ENCODE data around the gene VRK3.

Gene VRK3

DNA sequence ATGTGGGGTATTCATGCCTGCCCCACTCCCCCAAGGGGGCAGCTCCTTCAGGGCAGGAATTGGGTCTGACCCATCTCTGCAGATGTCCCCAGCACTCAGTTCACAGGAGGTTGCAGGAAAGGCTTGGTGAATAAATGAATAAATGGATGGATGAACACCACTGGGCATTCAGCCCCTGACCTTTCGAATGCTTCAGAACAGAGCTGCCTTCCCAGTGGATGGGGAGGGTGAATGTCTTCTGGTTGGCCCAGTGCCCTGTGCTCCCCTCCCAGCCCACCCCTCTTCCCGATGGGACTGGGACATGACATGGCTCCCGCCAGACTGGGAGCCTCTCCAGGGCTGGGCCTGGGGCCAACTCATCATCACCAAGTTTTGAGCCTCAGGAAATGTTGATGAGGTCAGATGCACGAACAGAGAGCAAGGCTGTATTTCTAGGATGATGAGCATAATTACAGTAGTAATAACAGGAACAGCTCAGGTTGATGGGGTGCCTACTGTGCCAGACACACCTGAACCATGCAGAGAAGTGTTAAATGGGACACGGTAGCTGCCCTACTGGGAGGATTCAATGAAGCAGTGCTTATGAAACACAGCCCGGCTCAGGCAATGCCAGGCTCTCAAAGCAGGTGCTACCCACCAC, 25.7 kb downstream of the VRK3 start:
- no peak overlapping the region for H3K9ac ChIP-seq (ENCODE audit: low read depth in 1 of 2, low read length in 2 of 2)
- peaks cover 2 to 4% of the 10 kb centered on the region in 2 donors for H3K4me1 ChIP-seq (ENCODE audit: control insufficient read depth in 2 of 2, insufficient read depth in 2 of 2, low read length in 2 of 2)
- H3K4me3 ChIP-seq (ENCODE audit: low read length in 2 of 2), result no peak overlapping the region
- H3K27me3 ChIP-seq (ENCODE audit: control insufficient read depth in 2 of 2, insufficient read depth in 2 of 2, low read length in 2 of 2), result no peaks in the 10 kb centered on the region
- H3K9me3 ChIP-seq (ENCODE audit: control insufficient read depth in 2 of 2, low read length in 2 of 2), result no peaks in the 10 kb centered on the region
- peaks cover 50 to 68% of the 10 kb centered on the region in 2 donors for H3K36me3 ChIP-seq (ENCODE audit: control insufficient read depth in 2 of 2, insufficient read depth in 2 of 2, low read length in 2 of 2)
- H3K27ac ChIP-seq (ENCODE audit: low read depth in 2 of 2, low read length in 2 of 2), result no peak overlapping the region

DNA sequence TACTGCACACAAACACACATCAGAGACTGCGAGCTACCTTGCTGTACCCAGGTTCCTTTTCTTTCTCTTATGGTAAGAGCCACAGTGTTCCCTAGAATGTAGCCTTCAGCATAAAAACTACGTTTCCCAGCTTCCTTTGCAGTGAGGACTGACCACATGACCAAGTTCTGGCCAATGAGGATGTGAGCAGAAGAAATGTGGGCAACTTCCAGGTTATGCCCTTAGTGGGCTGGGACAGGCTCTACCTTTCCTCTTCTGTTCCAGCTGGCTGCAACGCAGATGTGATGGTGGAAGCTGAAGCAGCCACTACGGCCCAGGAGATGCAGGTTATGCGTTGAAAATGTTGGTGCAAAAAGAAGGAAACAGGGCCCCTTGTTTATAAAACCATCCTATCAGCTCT, 27.5 kb downstream of the VRK3 start:
- Histone ChIP-seq H3K27me3 (ENCODE audit: control insufficient read depth in 2 of 2, insufficient read depth in 2 of 2, low read length in 2 of 2) (no peaks in the 10 kb centered on the region), H3K4me3 (ENCODE audit: low read length in 2 of 2) (no peak overlapping the region), H3K9me3 (ENCODE audit: control insufficient read depth in 2 of 2, low read length in 2 of 2) (no peaks in the 10 kb centered on the region), H3K36me3 (ENCODE audit: control insufficient read depth in 2 of 2, insufficient read depth in 2 of 2, low read length in 2 of 2) (peaks cover 45 to 74% of the 10 kb centered on the region in 2 donors), H3K9ac (ENCODE audit: low read depth in 1 of 2, low read length in 2 of 2) (no peak overlapping the region), H3K4me1 (ENCODE audit: control insufficient read depth in 2 of 2, insufficient read depth in 2 of 2, low read length in 2 of 2) (no peaks in the 10 kb centered on the region), H3K27ac (ENCODE audit: low read depth in 2 of 2, low read length in 2 of 2) (no peak overlapping the region)

DNA sequence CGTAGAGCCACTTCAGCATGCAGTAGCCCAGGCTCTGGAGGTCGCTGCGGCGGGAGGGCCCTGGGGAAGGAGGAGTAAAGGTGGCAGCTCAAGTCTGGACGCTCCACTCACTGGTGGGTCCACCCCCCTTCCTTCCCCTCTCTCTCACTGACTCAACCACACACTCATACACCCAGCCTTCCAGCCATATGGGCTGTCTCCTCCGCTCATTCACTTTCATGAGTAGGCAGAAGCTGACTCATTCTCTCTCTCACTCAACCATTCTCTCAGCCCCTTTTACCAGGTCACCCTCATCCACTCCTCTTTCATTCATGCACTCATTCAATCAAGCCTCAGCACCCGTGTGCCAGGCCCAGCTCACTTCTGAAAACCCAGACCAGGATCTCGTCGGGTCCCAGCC, 36.7 kb downstream of the VRK3 start:
- H3K4me1 ChIP-seq (ENCODE audit: control insufficient read depth in 2 of 2, insufficient read depth in 2 of 2, low read length in 2 of 2), result no peaks in the 10 kb centered on the region
- no peak overlapping the region for H3K27ac ChIP-seq (ENCODE audit: low read depth in 2 of 2, low read length in 2 of 2)
- no peak overlapping the region for H3K9ac ChIP-seq (ENCODE audit: low read depth in 1 of 2, low read length in 2 of 2)
- no peaks in the 10 kb centered on the region for H3K9me3 ChIP-seq (ENCODE audit: control insufficient read depth in 2 of 2, low read length in 2 of 2)
- peaks cover 42 to 65% of the 10 kb centered on the region in 2 donors for H3K36me3 ChIP-seq (ENCODE audit: control insufficient read depth in 2 of 2, insufficient read depth in 2 of 2, low read length in 2 of 2)
- no peaks in the 10 kb centered on the region for H3K27me3 ChIP-seq (ENCODE audit: control insufficient read depth in 2 of 2, insufficient read depth in 2 of 2, low read length in 2 of 2)
- H3K4me3 ChIP-seq (ENCODE audit: low read length in 2 of 2), result no peak overlapping the region

DNA sequence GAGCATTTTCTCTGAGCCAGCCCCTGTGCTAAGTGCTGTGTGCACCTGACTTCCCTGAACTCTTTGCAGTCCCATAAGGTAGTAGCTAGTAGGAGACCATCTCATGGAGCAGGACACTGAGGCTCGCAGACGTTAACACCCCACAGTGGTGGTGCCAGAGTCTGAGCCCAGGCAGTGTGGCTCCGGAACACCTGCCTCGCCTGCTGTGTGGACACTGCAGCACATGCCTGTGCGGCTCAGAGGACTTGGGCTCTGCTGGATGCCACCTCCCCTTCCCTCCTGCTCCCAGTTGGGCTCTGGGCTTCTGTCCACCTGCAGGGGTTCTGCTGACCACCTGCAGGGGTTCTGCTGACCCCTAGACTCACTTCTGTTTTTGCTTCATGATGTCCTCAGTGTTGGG, 37.2 kb downstream of the VRK3 start:
- H3K4me3 ChIP-seq (ENCODE audit: low read length in 2 of 2), result no peak overlapping the region

DNA sequence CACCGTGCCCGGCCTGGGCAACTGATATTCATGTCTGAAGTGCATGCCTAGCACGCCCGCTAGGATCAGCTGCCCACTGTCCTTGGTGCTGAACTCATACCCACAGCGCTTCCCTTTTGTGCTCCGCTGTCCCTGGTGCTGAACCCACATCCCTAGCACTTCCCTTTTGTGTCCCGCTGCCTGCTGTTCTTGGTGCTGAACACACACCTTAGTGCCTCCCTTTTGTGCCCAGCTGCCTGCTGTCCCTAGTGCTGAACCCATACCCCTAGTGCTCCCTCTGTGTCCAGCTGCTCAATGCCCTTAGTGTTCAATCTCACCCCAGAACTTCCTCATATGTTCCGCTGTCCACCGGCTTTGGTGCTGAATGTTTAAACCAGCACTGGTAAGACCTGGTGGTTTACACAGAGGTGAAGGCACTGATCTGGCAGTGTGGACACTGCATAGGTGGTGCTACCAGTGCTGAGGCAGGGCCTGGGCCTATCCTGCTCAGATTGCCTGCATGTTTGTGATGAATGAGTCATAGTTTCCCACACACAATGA, 37.9 kb downstream of the VRK3 start:
- no peak overlapping the region for H3K4me3 ChIP-seq (ENCODE audit: low read length in 2 of 2)
- H3K9ac ChIP-seq (ENCODE audit: low read depth in 1 of 2, low read length in 2 of 2), result no peak overlapping the region
- H3K27ac ChIP-seq (ENCODE audit: low read depth in 2 of 2, low read length in 2 of 2), result no peak overlapping the region
- H3K27me3 ChIP-seq (ENCODE audit: control insufficient read depth in 2 of 2, insufficient read depth in 2 of 2, low read length in 2 of 2), result no peaks in the 10 kb centered on the region
- H3K36me3 ChIP-seq (ENCODE audit: control insufficient read depth in 2 of 2, insufficient read depth in 2 of 2, low read length in 2 of 2), result peaks cover 36 to 56% of the 10 kb centered on the region in 2 donors
- no peaks in the 10 kb centered on the region for H3K4me1 ChIP-seq (ENCODE audit: control insufficient read depth in 2 of 2, insufficient read depth in 2 of 2, low read length in 2 of 2)
- H3K9me3 ChIP-seq (ENCODE audit: control insufficient read depth in 2 of 2, low read length in 2 of 2), result no peaks in the 10 kb centered on the region

More for the DNA sequence above, 37.2 kb downstream of the VRK3 start:
- peaks cover 41 to 62% of the 10 kb centered on the region in 2 donors for H3K36me3 ChIP-seq (ENCODE audit: control insufficient read depth in 2 of 2, insufficient read depth in 2 of 2, low read length in 2 of 2)
- H3K27me3 ChIP-seq (ENCODE audit: control insufficient read depth in 2 of 2, insufficient read depth in 2 of 2, low read length in 2 of 2), result no peaks in the 10 kb centered on the region
- no peak overlapping the region for H3K9ac ChIP-seq (ENCODE audit: low read depth in 1 of 2, low read length in 2 of 2)
- H3K27ac ChIP-seq (ENCODE audit: low read depth in 2 of 2, low read length in 2 of 2), result no peak overlapping the region
- no peaks in the 10 kb centered on the region for H3K4me1 ChIP-seq (ENCODE audit: control insufficient read depth in 2 of 2, insufficient read depth in 2 of 2, low read length in 2 of 2)
- H3K9me3 ChIP-seq (ENCODE audit: control insufficient read depth in 2 of 2, low read length in 2 of 2), result no peaks in the 10 kb centered on the region

DNA sequence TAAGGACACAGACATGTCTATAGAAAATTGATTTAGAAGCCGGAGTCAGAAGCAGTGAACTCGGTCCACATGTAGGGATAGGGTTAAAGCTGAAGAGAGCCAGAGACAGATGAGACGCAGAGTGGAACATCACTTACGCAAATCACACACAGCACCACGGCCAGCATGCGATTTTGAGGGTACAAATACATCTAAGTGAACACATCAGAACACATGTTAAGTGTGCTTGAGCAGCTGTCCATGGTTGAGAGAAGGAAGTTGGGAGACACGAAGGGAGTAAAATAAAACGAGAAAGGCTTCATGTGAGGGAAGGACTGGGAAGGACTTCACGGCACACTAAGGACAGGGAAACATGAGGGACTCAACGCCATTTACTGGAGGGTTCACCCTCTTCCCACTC, 38.8 kb downstream of the VRK3 start:
- Histone ChIP-seq H3K9me3 (ENCODE audit: control insufficient read depth in 2 of 2, low read length in 2 of 2) (no peaks in the 10 kb centered on the region), H3K36me3 (ENCODE audit: control insufficient read depth in 2 of 2, insufficient read depth in 2 of 2, low read length in 2 of 2) (peaks cover 32 to 60% of the 10 kb centered on the region in 2 donors), H3K9ac (ENCODE audit: low read depth in 1 of 2, low read length in 2 of 2) (no peak overlapping the region), H3K27ac (ENCODE audit: low read depth in 2 of 2, low read length in 2 of 2) (no peak overlapping the region), H3K27me3 (ENCODE audit: control insufficient read depth in 2 of 2, insufficient read depth in 2 of 2, low read length in 2 of 2) (no peaks in the 10 kb centered on the region), H3K4me3 (ENCODE audit: low read length in 2 of 2) (no peak overlapping the region), H3K4me1 (ENCODE audit: control insufficient read depth in 2 of 2, insufficient read depth in 2 of 2, low read length in 2 of 2) (no peaks in the 10 kb centered on the region)

DNA sequence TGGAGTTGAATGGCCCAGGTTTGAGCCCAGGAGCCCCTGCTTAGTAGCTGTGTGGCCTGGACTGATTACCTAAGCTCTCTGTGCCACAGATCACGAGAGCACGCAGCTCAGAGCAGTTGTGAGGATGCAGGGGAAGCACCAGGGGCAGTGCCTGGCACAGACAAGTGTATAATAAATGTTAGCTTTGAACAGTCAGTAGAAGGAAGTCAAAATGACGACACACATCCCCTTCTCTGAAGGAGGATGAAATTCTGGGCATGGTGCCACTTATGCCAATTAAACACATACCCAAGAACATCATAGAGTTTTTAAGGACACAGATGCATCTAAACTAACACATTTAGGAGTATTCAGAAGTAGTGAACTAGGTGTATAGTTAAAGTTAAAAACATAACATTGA, 39.3 kb downstream of the VRK3 start:
- H3K4me3 ChIP-seq (ENCODE audit: low read length in 2 of 2), result no peak overlapping the region
- peaks cover 32 to 55% of the 10 kb centered on the region in 2 donors for H3K36me3 ChIP-seq (ENCODE audit: control insufficient read depth in 2 of 2, insufficient read depth in 2 of 2, low read length in 2 of 2)
- H3K27ac ChIP-seq (ENCODE audit: low read depth in 2 of 2, low read length in 2 of 2), result no peak overlapping the region
- no peaks in the 10 kb centered on the region for H3K4me1 ChIP-seq (ENCODE audit: control insufficient read depth in 2 of 2, insufficient read depth in 2 of 2, low read length in 2 of 2)
- H3K27me3 ChIP-seq (ENCODE audit: control insufficient read depth in 2 of 2, insufficient read depth in 2 of 2, low read length in 2 of 2), result no peaks in the 10 kb centered on the region
- no peaks in the 10 kb centered on the region for H3K9me3 ChIP-seq (ENCODE audit: control insufficient read depth in 2 of 2, low read length in 2 of 2)
- H3K9ac ChIP-seq (ENCODE audit: low read depth in 1 of 2, low read length in 2 of 2), result no peak overlapping the region

DNA sequence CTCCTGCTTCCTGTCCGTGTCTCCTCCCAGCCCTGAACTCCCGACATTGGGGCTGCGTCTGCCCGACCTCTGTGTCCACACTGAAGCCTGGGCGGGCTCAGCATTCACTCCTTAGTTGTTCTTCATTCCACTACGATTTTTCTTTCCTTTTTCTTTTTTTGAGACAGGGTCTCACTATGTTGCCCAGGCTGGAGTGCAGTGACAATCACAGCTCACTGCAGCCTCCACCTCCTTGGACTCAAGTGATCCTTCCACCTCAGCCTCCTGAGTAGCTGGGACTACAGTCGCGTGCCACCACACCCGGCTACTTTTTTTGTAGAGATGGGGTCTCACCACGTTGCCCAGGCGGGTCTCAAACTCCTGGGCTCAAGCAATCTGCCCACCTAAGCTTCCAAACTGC, 40.7 kb downstream of the VRK3 start:
- no peaks in the 10 kb centered on the region for H3K9me3 ChIP-seq (ENCODE audit: control insufficient read depth in 2 of 2, low read length in 2 of 2)
- H3K9ac ChIP-seq (ENCODE audit: low read depth in 1 of 2, low read length in 2 of 2), result no peak overlapping the region
- no peak overlapping the region for H3K27ac ChIP-seq (ENCODE audit: low read depth in 2 of 2, low read length in 2 of 2)
- H3K4me3 ChIP-seq (ENCODE audit: low read length in 2 of 2), result no peak overlapping the region
- no peaks in the 10 kb centered on the region for H3K27me3 ChIP-seq (ENCODE audit: control insufficient read depth in 2 of 2, insufficient read depth in 2 of 2, low read length in 2 of 2)
- peaks cover 29 to 53% of the 10 kb centered on the region in 2 donors for H3K36me3 ChIP-seq (ENCODE audit: control insufficient read depth in 2 of 2, insufficient read depth in 2 of 2, low read length in 2 of 2)
- H3K4me1 ChIP-seq (ENCODE audit: control insufficient read depth in 2 of 2, insufficient read depth in 2 of 2, low read length in 2 of 2), result no peaks in the 10 kb centered on the region

DNA sequence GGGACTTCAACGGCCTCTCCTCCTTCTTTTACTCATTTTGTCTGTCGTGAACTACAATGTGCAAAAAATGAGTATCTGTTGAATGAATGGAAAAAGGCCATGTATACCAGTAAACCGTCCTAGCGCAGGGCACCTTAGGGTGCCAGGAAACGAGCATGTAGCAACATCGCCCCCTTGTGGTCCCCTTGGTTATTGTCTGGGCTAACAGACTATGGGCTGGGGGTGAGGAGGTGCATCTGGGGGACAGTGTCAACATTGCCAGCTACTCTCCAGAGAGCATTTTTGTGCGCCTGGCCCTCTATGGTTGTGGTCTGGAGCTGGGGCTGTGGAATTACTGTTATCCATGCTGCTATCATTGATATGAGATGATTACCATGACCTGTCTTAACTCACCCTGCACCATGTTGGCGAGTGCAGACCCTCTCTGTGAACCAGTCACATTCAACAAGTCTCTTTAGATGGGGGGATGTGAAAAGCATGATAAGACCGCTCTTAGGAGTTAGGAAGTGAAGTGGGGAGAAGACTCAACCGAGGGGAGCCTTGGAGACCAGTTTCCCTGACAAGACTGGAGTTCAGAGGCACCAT, 41.4 kb downstream of the VRK3 start:
- Histone ChIP-seq H3K27me3 (ENCODE audit: control insufficient read depth in 2 of 2, insufficient read depth in 2 of 2, low read length in 2 of 2) (no peaks in the 10 kb centered on the region), H3K4me3 (ENCODE audit: low read length in 2 of 2) (no peak overlapping the region), H3K36me3 (ENCODE audit: control insufficient read depth in 2 of 2, insufficient read depth in 2 of 2, low read length in 2 of 2) (peaks cover 27 to 50% of the 10 kb centered on the region in 2 donors), H3K27ac (ENCODE audit: low read depth in 2 of 2, low read length in 2 of 2) (no peak overlapping the region), H3K4me1 (ENCODE audit: control insufficient read depth in 2 of 2, insufficient read depth in 2 of 2, low read length in 2 of 2) (no peaks in the 10 kb centered on the region), H3K9ac (ENCODE audit: low read depth in 1 of 2, low read length in 2 of 2) (no peak overlapping the region), H3K9me3 (ENCODE audit: control insufficient read depth in 2 of 2, low read length in 2 of 2) (no peaks in the 10 kb centered on the region)

DNA sequence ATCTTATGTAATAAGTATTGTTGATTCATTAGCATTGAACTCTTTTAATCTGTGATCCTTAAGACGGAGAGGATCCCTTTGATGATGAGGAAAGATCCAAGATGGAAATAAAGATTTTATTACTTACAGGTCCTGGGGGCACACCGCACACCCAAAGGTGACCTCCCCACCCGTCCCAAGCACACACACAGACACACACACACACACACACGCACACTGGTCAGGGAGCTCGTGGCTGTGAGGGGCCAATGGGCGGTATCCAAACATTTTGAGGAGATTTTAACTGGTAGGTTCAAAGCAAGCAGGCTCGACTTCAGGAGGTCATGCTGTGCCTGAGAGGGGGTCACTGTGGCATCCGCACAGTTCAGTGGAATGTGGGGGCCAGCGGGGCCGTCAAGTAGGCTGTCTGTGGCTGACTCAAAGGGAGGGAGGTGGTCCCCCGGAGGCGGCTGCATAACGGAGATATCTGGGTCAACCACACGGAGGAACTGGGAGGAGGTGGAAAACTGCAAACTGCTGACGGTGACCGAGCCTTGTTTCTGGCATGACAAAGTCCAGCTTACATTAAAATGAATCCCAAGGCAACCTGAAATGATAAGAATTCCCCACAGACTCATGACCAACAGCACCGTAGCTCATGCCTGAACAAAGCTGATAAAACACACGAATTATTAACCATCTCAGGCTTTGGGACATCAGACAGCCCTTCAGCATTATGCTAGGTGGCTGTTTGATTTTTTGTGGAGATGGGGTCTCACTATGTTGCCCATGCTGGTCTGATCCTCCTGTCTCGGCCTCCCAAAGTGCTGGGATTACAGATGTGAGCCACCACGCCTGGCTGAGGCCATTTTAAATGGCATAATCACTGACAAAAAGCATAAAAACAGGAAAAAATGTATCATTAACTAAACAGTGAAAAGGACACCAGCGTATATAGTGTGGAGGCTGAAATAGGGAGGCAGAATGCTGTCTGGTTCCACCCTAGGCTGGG, 43.3 kb downstream of the VRK3 start:
- Histone ChIP-seq H3K9me3 (ENCODE audit: control insufficient read depth in 2 of 2, low read length in 2 of 2) (no peaks in the 10 kb centered on the region), H3K27me3 (ENCODE audit: control insufficient read depth in 2 of 2, insufficient read depth in 2 of 2, low read length in 2 of 2) (no peaks in the 10 kb centered on the region), H3K9ac (ENCODE audit: low read depth in 1 of 2, low read length in 2 of 2) (no peak overlapping the region), H3K4me3 (ENCODE audit: low read length in 2 of 2) (no peak overlapping the region), H3K36me3 (ENCODE audit: control insufficient read depth in 2 of 2, insufficient read depth in 2 of 2, low read length in 2 of 2) (peaks cover 23 to 53% of the 10 kb centered on the region in 2 donors), H3K4me1 (ENCODE audit: control insufficient read depth in 2 of 2, insufficient read depth in 2 of 2, low read length in 2 of 2) (no peaks in the 10 kb centered on the region), H3K27ac (ENCODE audit: low read depth in 2 of 2, low read length in 2 of 2) (no peak overlapping the region)

All from mucosa of rectum (tissue), 2 donors.